Stimulated activated CD4-positive, alpha-beta T cell treated with anti-CD3 and anti-CD28 coated beads, Interleukin-4, amount 100 ng/mL, for 48 hours (primary cell): ENCODE results near the gene LMNTD2.
A peak's percentile ranks its signal among the peaks of the same experiment; 100 is the strongest.
"Not testable (repeated sequence)": the region's sequence is repeated elsewhere in the genome, so short reads cannot be mapped to it uniquely, and the experiment has no call there.

Experiments used
- DNase-seq, 2 donors: peaks; one replicate each; pipeline ENCODE4 v3.0.0-alpha.2; 2020; ENCODE audit warnings: low read depth in 2 of 2

Gene LMNTD2

DNA sequence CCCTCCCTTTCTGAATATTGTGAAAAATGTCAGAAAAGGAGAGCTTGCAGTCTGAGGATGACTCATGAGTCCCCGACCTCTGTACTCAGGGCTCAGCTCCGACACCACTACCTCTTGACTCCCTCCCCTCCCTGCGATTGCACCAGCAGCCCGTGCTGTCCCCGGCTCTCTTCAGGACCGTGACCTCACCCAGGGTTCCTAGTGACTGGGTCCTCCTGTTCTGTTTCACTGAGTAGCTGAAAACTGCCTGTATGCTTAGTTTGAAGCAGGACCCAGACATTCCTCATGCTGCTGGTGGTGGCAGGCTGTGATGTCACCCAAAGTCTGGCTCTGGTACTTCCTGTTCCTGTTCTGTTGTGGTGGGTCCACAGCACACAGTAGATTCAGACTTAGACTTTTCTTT is 27.4 kb upstream of the LMNTD2 start:
- peak; percentile 51 to 56 for DNase-seq

DNA sequence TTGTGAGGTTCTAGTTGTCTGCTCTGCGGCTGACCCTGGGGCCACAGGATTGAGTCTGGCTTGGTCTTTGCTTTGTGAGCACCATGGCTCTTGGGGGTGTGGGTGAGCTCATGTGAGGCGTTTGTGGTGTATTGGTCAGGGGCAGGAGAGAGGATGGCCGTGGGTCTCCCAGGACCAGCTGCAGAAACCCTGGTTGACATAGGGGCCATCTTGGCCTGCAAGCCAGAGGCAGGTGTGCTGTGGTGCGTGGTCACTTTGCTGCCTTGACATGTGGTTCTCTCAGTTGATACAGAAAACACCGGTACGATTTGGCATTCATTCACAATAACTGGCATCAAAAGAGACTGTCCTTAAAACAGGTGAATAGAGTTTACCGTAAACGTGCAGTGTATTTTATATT is 27.0 kb upstream of the LMNTD2 start:
- no peak for DNase-seq

DNA sequence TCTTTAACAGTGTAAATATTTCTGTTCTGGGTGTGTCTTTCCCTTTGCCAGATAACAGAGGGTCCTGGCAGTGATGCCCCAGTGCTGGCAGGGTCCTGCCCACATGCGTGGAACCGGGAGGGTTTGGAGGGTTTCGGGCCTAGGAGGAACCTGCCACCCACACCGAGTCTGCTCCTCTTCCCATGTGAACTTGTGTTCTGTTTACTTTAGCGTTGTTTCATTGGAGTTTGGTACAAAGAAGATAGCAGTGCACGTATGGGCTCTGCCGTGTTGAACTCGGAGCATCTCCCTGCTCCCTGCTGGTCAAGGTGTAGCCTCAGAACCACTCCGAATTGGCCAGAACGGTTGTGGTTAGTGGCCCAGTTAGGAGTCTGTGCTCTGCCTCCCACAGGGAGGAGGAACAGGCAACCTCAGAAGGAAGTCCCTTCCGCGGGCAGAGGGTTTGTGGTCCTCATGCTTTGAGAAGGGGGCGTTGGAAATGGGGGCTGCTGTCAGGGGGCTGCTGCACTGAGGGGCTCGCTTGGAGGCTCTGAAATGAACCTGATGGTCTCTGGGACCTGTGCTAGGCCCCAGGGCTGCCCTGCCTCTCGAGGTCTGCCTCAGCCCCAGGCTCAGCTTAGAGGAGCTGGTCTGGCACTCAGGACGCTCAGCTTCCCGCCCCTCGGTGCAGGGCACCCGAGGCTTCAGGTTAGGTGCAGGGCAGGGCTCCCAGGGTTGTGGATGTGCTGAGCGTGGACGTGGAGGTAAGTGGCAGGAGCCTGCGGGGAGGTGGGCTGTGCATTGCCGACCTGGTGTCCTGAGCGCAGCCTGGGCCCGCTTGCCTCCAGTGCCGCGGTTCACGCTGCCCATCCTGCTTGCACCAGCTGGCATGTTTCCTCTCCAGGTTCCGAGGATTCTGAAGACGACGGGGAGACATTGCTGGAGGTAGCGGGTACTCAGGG is 26.1 kb upstream of the LMNTD2 start:
- no peak for DNase-seq

DNA sequence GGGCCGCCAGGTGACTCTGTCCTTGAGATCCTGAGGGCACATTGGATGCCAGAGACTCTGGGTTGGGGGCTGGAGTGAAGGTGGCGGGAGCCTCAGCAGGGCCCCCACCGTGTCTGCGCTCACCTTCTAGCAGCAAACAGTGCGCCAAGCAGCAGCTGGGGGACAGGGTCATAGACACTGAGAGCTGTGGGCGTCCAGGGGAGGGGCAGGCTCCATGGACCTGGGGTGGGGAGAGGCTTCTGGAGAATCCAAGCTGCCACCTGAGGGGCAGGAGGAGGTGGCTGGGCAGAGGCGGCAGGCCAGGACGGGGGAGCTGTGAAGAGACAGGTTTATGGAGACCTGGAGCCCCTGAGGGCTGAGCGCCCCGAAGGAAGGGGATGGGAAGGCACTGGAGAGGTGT is 23.7 kb upstream of the LMNTD2 start:
- DNase-seq, result no peak

DNA sequence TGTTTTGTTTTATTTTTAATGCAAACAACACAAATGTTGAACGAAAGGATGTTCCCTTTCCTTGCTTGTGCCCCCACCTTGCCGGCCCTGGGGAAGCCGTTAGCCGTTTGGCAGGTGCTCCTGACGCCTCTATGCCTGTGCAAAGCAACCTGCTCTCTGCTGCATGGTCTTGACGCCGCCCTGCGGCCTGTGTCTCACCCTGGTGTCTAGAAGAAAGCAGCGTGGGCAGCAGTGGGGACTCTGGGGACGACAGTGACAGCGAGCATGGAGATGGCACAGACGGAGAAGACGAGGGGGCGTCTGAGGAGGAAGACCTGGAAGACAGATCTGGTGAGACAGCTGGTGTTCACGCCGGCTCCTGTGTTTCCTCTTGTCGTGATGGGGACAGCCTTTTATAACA is 21.2 kb upstream of the LMNTD2 start:
- no peak for DNase-seq

DNA sequence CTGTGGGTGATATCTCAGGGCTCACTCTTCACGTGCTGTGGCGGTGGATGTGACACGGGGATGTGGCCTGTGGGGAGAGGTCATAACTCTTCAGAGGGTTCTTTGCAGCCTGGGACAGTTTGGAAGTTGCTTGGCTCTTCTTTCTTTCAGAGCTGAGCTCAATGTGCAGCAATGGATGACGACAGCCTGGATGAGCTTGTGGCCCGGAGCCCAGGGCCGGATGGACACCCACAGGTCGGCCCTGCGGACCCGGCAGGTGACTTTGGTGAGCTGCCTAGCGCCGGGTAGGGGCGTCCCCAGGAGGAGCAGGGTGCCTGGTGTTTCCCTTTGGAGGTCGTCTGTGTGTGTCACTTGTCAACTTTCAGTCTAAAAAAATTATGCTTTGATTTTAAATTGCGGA is 20.8 kb upstream of the LMNTD2 start:
- no peak for DNase-seq

DNA sequence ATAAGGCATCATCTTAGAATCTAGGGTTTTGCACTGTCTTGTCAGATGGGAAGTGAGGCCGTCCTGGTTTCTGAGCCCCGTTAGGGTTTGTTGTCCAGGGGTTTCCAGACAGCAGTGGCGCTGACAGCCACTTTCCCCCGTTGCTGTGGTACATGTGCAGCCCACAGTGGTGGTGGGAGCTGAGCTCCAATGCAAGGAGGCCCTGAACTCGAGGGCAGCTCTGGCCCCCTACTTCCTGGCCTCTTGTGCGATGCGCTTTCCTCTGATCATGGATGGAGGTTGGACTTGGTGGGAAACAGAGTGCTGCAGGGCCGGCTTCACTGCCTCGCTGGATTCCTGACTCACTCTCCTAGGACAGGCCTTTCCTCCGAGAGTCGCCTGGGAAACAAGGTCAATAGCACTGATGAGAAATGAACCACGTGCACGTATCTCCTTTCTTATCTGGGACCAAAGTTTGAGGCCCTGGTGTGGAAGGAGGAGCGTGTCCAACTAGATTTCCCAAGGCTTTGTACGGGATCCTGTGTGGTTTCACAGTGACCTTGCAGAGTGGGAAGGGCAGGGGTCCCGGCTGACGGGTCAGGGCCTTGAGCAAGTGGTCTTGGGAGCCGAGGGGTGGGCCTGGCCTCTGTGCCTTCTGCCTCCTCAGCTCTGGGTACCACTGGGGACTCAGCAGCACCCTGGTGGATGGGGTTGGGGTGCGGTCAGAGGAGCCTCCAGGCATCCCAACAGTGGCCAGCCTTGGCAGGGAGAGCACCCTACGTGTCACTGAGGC is 19.5 kb upstream of the LMNTD2 start:
- no peak for DNase-seq

DNA sequence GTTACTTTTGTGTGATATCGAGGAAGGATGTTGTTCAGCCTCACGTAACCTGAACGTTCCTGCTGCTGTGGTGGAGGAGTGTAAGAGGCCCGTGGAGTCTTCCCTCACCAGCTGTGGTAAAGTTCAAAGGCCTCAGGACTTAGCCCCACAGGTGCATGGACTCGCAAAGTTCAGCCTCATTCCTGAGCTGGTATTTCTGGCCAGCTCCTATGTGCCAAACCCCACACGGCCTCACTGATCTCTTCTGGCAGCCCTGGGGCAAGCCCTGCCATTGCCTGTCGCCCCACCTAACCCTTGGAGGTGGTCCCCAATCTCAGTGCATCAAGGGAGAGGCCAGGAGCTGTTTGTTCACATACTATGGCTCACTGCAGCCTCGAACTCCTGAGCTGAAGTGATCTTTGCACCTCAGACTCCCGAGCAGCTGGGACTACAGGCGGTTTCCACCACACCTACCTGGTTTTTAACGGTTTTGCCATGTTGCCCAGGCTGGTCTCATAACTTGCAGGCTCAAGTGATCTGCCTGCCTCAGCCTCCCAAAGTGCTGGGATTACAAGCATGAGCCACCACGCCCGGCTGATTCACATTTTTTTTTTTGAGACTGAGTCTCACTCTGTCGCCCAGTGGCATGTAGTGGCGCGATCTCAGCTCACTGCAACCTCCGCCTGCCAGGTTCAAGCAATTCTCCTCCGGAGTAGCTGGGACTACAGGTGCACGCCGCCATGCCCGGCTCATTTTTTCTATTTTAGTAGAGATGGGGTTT is 17.9 kb upstream of the LMNTD2 start:
- DNase-seq, result no peak

DNA sequence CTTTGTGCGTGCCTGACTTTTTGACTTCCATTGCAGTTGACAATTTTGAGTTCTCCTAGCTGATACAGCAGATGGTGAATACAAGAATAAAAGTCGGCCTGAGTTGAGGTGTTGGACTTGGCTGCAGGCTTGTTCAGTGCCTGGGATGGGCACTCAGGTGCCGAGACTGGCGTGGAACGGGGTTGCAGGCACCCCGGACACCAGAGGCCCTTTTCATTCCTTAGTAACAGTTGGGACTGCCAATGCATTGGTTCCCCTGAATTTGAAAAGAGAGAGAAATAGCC is 17.0 kb upstream of the LMNTD2 start:
- no peak for DNase-seq

DNA sequence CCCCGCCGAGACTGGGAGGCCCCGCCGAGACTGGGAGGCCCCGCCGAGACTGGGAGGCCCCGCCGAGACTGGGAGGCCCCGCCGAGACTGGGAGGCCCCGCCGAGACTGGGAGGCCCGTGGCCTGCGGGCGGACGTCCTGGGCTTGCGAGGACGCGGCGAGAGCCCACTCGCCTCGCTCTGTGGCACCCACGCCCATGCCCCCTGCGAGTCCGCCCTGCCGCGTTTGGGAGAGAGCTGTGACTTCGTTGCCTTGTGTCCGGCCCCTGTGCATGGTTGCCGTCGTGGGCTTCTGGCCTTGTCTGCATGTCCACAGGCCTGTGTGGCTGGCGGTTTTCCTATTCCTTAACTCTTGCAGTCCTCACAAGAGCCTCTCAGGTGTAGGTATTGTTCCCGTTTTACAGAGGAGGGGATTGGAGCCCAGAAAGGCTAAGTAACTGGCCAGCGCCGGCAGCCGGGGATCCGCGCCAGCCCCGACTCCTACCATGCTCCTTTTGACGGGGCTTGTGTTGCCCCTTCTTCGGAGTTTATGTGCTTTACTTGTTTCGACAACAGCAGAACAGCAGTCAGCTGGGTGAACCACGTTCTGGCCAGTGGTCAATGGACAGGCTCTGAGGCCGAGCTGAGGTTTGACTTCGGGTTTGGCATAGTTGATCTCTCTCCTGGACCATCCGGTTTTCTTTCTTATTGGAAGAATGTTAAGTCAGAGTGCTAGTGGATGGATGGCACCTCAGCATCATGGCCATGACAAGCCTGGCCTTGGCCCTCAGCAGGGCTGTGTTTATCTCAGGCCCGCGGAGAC is 16.5 kb upstream of the LMNTD2 start:
- DNase-seq, result no peak

DNA sequence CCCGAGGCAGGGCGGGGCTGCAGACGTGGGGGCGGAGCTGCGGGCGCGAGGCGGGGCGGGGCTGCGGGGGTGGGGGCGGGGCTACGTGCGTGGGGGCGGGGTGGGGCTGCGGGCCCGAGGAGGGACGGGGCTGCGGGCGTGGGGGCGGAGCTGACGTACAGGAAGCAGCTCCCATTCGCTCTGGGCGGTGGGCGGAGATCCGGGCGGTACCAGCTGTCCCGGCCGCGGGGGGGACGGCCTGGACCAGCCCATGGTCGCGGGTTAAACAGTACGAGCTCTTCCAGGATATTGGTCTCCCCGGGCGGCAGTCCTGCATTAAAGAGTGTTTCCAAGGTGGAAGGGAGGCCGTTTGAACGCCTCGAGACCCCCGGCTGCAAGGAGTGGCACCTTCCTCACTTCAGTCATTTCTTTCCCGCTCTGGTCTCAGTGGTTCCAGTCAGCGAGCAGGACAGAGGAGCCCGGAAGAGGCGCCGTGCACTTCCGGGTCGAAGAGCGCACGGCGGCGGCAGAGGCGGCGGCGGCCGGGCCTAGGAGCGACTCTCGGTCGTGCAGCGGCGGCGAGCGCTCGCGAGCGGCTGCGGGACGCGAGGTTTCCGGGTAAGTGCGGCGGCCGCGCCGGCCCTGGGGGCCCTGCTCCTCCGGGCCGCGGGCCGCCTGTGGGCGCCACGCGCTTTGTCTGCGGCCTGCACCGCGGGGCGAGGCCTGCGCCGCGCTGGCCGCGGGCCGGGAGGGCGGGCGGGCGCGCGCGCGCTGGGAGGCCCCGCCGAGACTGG is 15.6 kb upstream of the LMNTD2 start, which contains the start of gene PHRF1:
TSS of gene PHRF1 (plus strand) at position 475 of the 773 bp plus-strand sequence. CDS start 5,043 bp downstream, outside the sequence.
- DNase-seq, result peak; percentile 94 to 95

DNA sequence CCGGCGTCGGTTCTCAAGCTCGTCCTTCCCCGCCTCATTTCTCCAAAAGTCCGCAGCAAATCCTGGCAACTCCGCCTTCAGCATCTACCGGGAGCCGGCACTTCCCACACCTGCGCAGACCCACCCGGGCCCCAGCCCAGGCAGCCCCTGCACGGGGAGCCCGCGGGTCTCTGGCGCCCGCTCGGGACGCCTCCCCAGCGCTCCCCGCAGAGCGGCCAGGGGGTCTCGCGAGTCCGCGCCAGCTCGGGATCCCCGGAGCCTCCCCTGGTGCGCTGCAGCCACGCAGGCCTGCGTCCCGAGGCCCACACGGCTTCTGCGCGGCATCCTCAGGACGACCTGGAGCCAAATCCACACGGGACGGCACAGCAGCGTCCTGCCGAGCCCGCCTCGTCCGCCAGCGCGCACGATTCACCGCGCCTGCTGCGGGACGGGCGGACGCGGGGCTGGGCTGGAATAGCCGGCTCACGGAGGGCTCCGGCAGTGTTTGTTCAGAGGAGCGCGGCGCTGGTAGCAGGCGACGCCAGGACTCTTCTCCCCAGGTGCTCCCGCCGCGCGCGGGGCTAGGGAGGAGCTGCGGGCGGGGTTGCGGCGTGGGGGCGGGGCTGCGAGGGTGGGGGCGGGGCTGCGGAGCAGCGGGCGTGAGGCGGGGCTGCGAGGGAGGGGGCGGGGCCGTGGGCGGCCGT is 14.9 kb upstream of the LMNTD2 start:
- no peak for DNase-seq

DNA sequence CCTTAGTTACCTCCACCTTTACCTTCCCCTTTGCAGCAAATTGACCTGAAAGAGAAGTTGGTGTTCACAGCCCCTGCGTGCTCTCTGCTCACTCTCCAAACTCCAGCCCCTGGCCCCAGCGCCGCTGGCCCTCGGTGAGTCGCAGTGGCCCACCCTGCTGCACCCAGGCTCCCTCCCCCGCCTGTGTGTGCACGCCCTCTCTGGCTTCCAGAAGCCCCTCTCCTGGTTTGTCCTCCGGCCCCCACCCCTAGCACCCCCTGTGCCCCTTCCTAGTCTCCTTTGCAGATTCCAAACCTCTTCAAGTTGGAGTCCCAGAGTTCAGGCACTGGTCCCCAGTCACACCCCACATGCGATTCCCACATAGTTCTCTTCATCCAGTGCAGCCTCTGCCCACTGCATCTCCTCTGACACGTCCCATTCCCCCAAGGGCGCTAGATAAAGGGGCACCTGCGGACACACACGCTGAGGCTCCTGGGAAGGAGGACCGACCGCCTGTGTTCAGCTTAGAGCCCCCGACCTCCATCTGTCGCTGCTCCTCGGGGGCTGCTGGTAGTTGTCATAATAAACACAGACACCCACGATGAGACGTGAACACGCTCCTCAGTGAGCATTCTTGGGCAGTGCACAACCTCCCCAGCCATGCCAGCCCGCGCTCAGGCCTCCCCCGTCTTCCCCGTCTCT is 14.2 kb upstream of the LMNTD2 start:
- no peak for DNase-seq

DNA sequence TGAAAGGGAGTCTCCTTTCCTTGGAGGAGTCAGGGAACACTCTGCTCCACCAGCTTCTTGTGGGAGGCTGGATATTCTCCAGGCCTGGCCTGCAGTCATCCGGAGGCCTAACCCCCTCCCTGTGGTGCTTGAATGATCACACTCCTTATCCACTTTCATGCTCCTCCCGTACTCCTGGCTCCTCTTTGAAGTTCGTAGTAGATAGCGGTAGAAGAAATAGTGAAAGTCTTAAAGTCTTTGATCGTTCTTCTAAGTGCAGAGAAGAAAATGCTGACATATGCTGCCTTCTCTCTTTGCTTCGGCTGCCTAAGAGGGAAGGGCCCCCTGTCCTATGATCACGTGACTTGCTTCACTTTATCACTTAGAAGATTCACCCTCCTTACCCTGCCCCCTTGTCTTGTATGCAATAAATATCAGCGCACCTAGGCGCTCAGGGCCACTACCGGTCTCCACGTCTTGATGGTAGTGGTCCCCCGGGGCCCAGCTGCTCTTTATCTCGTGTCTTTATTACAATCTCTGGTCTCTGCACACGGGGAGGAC is 13.6 kb upstream of the LMNTD2 start:
- not testable (repeated sequence) for DNase-seq

DNA sequence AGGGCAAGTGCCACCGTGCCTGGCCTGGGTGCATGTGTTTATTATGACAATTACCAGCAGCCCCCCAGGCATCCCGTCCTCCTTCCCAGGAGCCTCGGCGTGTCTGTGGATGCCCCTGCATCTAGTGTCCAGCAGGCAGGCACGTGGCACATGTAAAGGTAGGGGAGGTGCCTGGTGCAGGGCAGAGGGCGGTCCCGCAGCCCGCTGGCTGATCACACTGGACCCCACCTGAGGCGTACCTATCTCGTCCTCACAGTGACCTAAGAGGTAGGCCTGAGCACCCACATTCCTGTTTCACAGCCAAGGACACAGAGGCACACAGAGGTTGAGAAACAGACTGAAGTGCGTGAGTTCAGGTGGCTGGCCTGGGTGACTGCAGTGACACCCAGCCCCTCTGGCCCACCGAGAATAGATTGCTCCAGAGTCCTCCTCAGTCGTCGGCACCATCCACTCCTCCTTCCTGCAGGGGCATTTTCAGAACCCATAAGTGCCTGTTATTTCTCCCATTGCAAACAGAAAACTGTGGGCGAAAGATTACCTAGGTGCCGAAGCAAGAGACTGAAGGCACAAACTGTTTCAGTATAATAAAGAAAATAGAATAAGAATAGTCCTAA is 12.7 kb upstream of the LMNTD2 start:
- DNase-seq, result no peak

DNA sequence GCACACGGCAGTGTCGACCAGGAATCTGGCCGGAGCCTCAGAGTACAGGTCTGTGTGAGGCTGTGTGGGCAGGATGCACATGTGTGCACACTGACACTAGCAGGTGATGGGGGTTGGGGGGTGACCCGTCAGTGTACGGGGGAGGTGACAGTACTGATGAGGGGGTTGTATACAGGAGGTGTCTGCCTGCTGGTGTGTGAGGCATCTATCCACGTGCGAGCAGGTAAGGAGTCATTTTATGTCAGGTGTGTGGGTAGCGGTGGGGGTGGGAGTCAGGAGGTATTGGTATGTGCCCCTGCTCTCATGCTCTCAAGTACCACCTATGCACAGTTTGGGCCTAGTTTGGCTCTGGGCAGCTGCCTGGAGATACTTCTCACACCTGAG is 11.3 kb upstream of the LMNTD2 start:
- no peak for DNase-seq

DNA sequence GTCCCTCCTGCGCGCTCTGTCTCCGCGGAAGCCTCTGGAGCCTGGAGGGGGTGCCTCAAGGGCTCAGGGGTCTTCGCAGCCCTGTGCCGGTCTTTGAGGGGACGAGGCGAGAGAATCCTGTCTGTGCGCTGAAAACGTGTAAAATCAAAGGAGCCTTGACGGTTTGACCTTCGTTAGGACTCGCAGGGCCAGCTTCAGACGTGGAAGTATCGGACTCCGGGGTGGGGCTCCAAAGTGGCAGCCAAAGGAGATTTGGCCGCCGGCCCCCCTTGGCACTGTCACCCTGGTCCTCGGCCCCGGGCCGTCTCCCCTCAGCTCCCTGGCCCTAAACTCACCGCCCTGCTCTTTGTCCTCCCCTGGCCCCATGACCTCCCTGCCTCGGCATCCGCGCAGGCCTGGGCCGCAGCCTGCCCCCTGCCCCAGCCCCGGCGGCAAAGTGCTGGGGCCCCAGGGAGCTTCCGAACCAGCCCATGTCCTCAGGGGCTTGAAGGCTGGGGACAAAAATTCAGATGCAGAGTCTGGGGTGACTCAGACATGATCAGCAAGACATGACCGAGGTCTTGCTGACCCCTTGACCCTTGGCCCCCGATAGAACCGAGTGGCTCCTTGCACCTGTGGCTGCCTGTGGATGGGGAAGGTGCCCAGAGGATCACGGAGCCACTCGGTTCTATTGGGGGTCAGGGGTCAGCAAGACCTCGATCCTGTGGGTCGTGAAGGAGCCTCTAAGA is 8.8 kb upstream of the LMNTD2 start:
- no peak for DNase-seq
